Osteoblast (primary cell): ENCODE data around the gene ZC3H12A. TPM values are rescaled to one million over a fixed set of nuclear protein-coding genes. Genes with fewer than 3 reads are reported as not detected.
A peak's percentile ranks its signal among the peaks of the same experiment; 100 is the strongest.

Experiments used
- DNase-seq: peaks from one replicate; pipeline ENCODE4 v3.0.0; 2011; ENCODE audit warnings: low spot score, mixed read lengths; ENCODE audit not compliant: insufficient read length; ENCODE audit errors: missing footprints
- H2AFZ ChIP-seq: 2 replicates; pipeline ENCODE4 v1.6.0; 2011; ENCODE audit warnings: mild to moderate bottlenecking, low read length
- H3K27ac ChIP-seq: 2 replicates; pipeline ENCODE4 v1.5.1; 2011; ENCODE audit warnings: mild to moderate bottlenecking, low read depth, low read length, moderate library complexity
- H3K27me3 ChIP-seq: 2 replicates; pipeline ENCODE4 v1.6.0; 2012; ENCODE audit warnings: mild to moderate bottlenecking, control low read depth, inconsistent platforms, low read length, moderate library complexity; ENCODE audit not compliant: insufficient read depth
- H3K36me3 ChIP-seq: 2 replicates; pipeline ENCODE4 v1.5.1; 2011; ENCODE audit warnings: mild to moderate bottlenecking, low read length, control low read depth, moderate library complexity; ENCODE audit not compliant: insufficient read depth
- H3K4me1 ChIP-seq: 2 replicates; pipeline ENCODE4 v1.5.1; 2011; ENCODE audit warnings: mild to moderate bottlenecking, low read length, control low read depth, moderate library complexity; ENCODE audit not compliant: insufficient read depth
- H3K4me2 ChIP-seq: 2 replicates; pipeline ENCODE4 v1.6.0; 2011; ENCODE audit warnings: mild to moderate bottlenecking, low read length; ENCODE audit not compliant: insufficient read depth
- H3K4me3 ChIP-seq: fragments of 200-600 bp; sonication (generic); 3 replicates; pipeline ENCODE4 v1.5.1; 2012; ENCODE audit warnings: mild to moderate bottlenecking, low read length, inconsistent platforms; ENCODE audit not compliant: insufficient read depth
- H3K79me2 ChIP-seq: 2 replicates; pipeline ENCODE4 v1.6.0; 2012; ENCODE audit warnings: mild to moderate bottlenecking, low read length, control low read depth, inconsistent platforms; ENCODE audit not compliant: insufficient read depth
- H3K9me3 ChIP-seq: 2 replicates; pipeline ENCODE4 v1.5.1; 2011; ENCODE audit warnings: low read depth, low read length, control low read depth
- H4K20me1 ChIP-seq: 2 replicates; pipeline ENCODE4 v1.6.0; 2012; ENCODE audit warnings: mild to moderate bottlenecking, low read length, control low read depth; ENCODE audit not compliant: insufficient read depth
- CTCF ChIP-seq: IDR thresholded peaks from 2 replicates; pipeline ENCODE4 v1.5.1; 2011; ENCODE audit warnings: mild to moderate bottlenecking, low read depth, low read length, moderate library complexity; ENCODE audit errors: extremely low read depth
- total RNA-seq: library from RNA; depleted of rRNA; stranded (reverse); fragments of >200 nt; gene quantifications from 2 replicates; pipeline ENCODE4 v1.2.3, GENCODE V29; 2012

ZC3H12A gene
- total RNA-seq, 1 donor = 13.0 TPM

GRCh38 chr1:37455516-37455915 lies 18.9 kb upstream of the ZC3H12A start:
- peak overlapping the region; percentile 82 for H3K27ac ChIP-seq
- H2AFZ ChIP-seq = peak overlapping the region; percentile 89
- H3K79me2 ChIP-seq = no peaks in the 10 kb centered on the region
- no peak for DNase-seq
- H3K9me3 ChIP-seq = no peaks in the 10 kb centered on the region
- H3K4me3 ChIP-seq = no peak overlapping the region
- peaks cover 18% of the 10 kb centered on the region for H3K4me1 ChIP-seq
- H3K27me3 ChIP-seq = no peaks in the 10 kb centered on the region
- peak overlapping the region; percentile 70 for H3K4me2 ChIP-seq
- H4K20me1 ChIP-seq = no peaks in the 10 kb centered on the region
- H3K36me3 ChIP-seq = no peaks in the 10 kb centered on the region
- TF ChIP-seq CTCF = no peak

GRCh38 chr1:37456614-37457013 lies 17.8 kb upstream of the ZC3H12A start:
- Histone ChIP-seq H2AFZ (no peak overlapping the region), H3K4me2 (no peak overlapping the region), H3K27ac (no peak overlapping the region), H3K36me3 (no peaks in the 10 kb centered on the region), H3K4me1 (peaks cover 18% of the 10 kb centered on the region), H3K9me3 (no peaks in the 10 kb centered on the region), H3K4me3 (no peak overlapping the region), H3K27me3 (no peaks in the 10 kb centered on the region), H3K79me2 (no peaks in the 10 kb centered on the region), H4K20me1 (no peaks in the 10 kb centered on the region)
- DNase-seq = no peak
- no peak for TF ChIP-seq CTCF

- no peaks in the 10 kb centered on the region for H3K36me3 ChIP-seq
- TF ChIP-seq CTCF = no peak
- no peaks in the 10 kb centered on the region for H3K79me2 ChIP-seq
- H3K4me2 ChIP-seq = no peak overlapping the region
- H3K4me1 ChIP-seq = peaks cover 18% of the 10 kb centered on the region
- DNase-seq = no peak
- no peaks in the 10 kb centered on the region for H3K9me3 ChIP-seq
- no peak overlapping the region for H3K27ac ChIP-seq
- no peak overlapping the region for H3K4me3 ChIP-seq
- H3K27me3 ChIP-seq = no peaks in the 10 kb centered on the region
- no peaks in the 10 kb centered on the region for H4K20me1 ChIP-seq
- H2AFZ ChIP-seq = no peak overlapping the region
Observed at GRCh38 chr1:37458551-37458950, 15.8 kb upstream of the ZC3H12A start.

- Histone ChIP-seq H3K4me1 (peaks cover 10% of the 10 kb centered on the region), H3K4me3 (no peak overlapping the region), H3K4me2 (no peak overlapping the region), H3K79me2 (no peaks in the 10 kb centered on the region), H3K9me3 (no peaks in the 10 kb centered on the region), H3K36me3 (no peaks in the 10 kb centered on the region), H4K20me1 (no peaks in the 10 kb centered on the region), H2AFZ (no peak overlapping the region), H3K27me3 (no peaks in the 10 kb centered on the region), H3K27ac (no peak overlapping the region)
- no peak for TF ChIP-seq CTCF
- no peak for DNase-seq
Observed at GRCh38 chr1:37461698-37462436, 12.5 kb upstream of the ZC3H12A start.
